K562 (cell line): Measurements from ENCODE around the gene FAM181B. TPM values are rescaled to one million over a fixed set of nuclear protein-coding genes. Genes with fewer than 3 reads are reported as not detected.

ENCODE experiments used
- C11orf30 ChIP-seq: fragments of 450-650 bp; IDR thresholded peaks from 2 replicates; pipeline ENCODE4 v1.6.1; 2016; ENCODE audit warnings: low read depth, mild to moderate bottlenecking
- CBX8 ChIP-seq: fragments of 200-600 bp; sonication (generic); IDR thresholded peaks from 2 replicates; pipeline ENCODE4 v1.6.1; 2012; ENCODE audit warnings: borderline replicate concordance, mixed run types, low read depth, mild to moderate bottlenecking, moderate library complexity, mixed read lengths, low read length, control low read depth, inconsistent platforms; ENCODE audit not compliant: poor library complexity, severe bottlenecking; ENCODE audit errors: extremely low read depth
- ILK ChIP-seq: fragments of 450-650 bp; IDR thresholded peaks from 2 replicates; pipeline ENCODE4 v1.6.1; 2016; ENCODE audit warnings: missing genetic modification characterization, low read depth, mild to moderate bottlenecking, missing compliant biosample characterization, moderate library complexity, borderline replicate concordance
- MAFK ChIP-seq: IDR thresholded peaks from 2 replicates; pipeline ENCODE4 v1.6.1; 2011; ENCODE audit warnings: low read length, improper control_type of control experiment
- NFXL1 ChIP-seq: fragments of 450-650 bp; formaldehyde crosslinking; IDR thresholded peaks from 2 replicates; pipeline ENCODE4 v1.4.0; 2021; ENCODE audit warnings: mild to moderate bottlenecking
- OTX1 ChIP-seq: fragments of 450-650 bp; formaldehyde crosslinking; IDR thresholded peaks from 2 replicates; pipeline ENCODE4 v1.4.0; 2022; ENCODE audit warnings: mild to moderate bottlenecking
- SREBF2 ChIP-seq: sonication (generic); formaldehyde crosslinking; IDR thresholded peaks from 2 replicates; pipeline ENCODE4 v1.4.0; 2020; ENCODE audit warnings: mild to moderate bottlenecking, missing genetic modification reagents
- TAF1 ChIP-seq: IDR thresholded peaks from 2 replicates; pipeline ENCODE4 v1.6.1; 2011; ENCODE audit warnings: mild to moderate bottlenecking, low read length, moderate library complexity; ENCODE audit not compliant: insufficient read depth, control insufficient read depth, severe bottlenecking; ENCODE audit errors: extremely low read depth
- TARDBP ChIP-seq: fragments of 450-650 bp; IDR thresholded peaks from 2 replicates; pipeline ENCODE4 v1.6.1; 2016
- U2AF1 ChIP-seq: fragments of 200-400 bp; formaldehyde crosslinking; optimal IDR thresholded peaks from 2 replicates; pipeline ENCODE3; 2017; ENCODE audit warnings: mild to moderate bottlenecking, low read depth, low read length, moderate library complexity
- ZNF583 ChIP-seq: fragments of 250-450 bp; sonication (Bioruptor Pico); IDR thresholded peaks from 2 replicates; pipeline ENCODE4 v1.4.0; 2020
- ZNF584 ChIP-seq: fragments of 200-800 bp; sonication (Bioruptor generic); IDR thresholded peaks from 2 replicates; pipeline ENCODE4 v1.6.1; 2016; ENCODE audit warnings: low read depth, mild to moderate bottlenecking, missing genetic modification characterization, missing compliant biosample characterization
- ZNF707 ChIP-seq: fragments of 250-450 bp; sonication (Bioruptor Pico); conservative IDR thresholded peaks from 2 replicates; pipeline ENCODE4 v1.8.0; 2022; ENCODE audit warnings: inconsistent platforms, mild to moderate bottlenecking, moderate library complexity
- polyA plus RNA-seq, 8 experiments: library from polyadenylated mRNA; depleted of rRNA in 4 of 8; stranded (reverse) in 5 of 8; unstranded in 3 of 8; fragments of >200 nt; fragmentation: Nextera tagmentation in 2 of 8; fragmentation: Illumina TruSeq in 1 of 8; extraction: Ambion mirVana in 2 of 8; extraction: Trizol in 1 of 8; gene quantifications; 2 replicates each; pipeline versions ENCODE4 v1.2.1 to v1.2.3, GENCODE V29; 2011 to 2014; ENCODE audit warnings: inconsistent platforms in 1 of 8, missing spikeins in 1 of 8
- total RNA-seq, 7 experiments: library from RNA; depleted of rRNA in 6 of 7; stranded (reverse); fragments of >200 nt in 6 of 7; fragmentation: Illumina TruSeq in 2 of 7; extraction: Trizol in 2 of 7; gene quantifications; 2 replicates each; pipeline versions ENCODE4 v1.2.1 to v1.2.3, GENCODE V29; 2011 to 2021; ENCODE audit warnings: low replicate concordance in 1 of 7
- TF ChIP-seq, protein P1 (sequence below): fragments of 250-450 bp; sonication (Bioruptor Pico); IDR thresholded peaks from 2 replicates; pipeline ENCODE4 v1.4.0; 2020; ENCODE audit warnings: mild to moderate bottlenecking, moderate library complexity
- TF ChIP-seq, protein P2 (sequence below): sonication (generic); formaldehyde crosslinking; IDR thresholded peaks from 2 replicates; pipeline ENCODE4 v1.8.1; 2022; ENCODE audit warnings: missing genetic modification reagents
- TF ChIP-seq, protein P3 (sequence below): IDR thresholded peaks from 2 replicates; pipeline ENCODE4 v1.6.1; 2016; ENCODE audit warnings: missing genetic modification characterization, missing compliant biosample characterization
- TF ChIP-seq, protein P4 (sequence below): sonication (generic); formaldehyde crosslinking; IDR thresholded peaks from 2 replicates; pipeline ENCODE4 v1.8.0; 2022; ENCODE audit warnings: missing genetic modification reagents, mild to moderate bottlenecking, moderate library complexity, borderline replicate concordance
- TF ChIP-seq, protein P5 (sequence below): fragments of 250-450 bp; sonication (Bioruptor Pico); IDR thresholded peaks from 2 replicates; pipeline ENCODE4 v1.8.0; 2021; ENCODE audit warnings: moderate library complexity, mild to moderate bottlenecking, inconsistent platforms

Gene FAM181B
- total and polyA plus RNA-seq, 9 of the 15 experiments (the other 6 are each of a cell fraction or from before 2014, with no cell fraction given) = 0.01 TPM; not detected in 8

DNA sequence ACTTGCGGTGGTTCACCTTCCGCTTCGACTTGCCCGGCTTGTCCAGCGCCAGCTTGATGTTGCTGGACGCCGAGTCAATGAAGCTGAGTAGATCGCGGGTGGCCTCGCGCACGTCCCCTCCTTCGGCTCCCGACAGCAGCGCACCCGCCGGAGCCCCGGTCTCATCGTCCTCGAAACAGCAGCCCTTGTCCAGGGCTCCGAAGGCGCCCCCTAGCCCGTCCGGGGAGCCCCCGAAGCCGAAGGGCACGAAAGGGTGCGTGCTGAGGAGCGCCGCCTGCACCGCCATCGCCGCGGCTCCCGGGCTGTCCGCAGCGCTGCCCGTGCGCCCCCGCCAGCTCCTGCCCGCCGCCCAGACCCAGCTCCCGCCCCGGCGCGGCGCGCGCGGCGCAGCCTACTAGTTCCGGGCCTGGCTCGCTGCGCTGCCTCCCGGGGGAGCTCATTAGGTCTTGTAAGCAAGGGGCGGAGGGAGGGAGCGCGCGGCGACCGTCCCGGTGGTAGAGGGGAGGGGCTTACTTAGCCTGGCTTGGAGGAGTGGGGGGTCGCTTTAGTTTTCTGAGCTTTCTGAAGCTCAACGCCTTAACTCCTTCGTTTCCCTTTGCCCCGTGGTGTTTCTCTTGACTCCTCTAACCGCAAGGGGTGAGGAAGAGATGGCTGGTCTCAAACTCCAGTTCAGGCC is at the start of gene FAM181B (continued):
- TF ChIP-seq, protein P1, sequence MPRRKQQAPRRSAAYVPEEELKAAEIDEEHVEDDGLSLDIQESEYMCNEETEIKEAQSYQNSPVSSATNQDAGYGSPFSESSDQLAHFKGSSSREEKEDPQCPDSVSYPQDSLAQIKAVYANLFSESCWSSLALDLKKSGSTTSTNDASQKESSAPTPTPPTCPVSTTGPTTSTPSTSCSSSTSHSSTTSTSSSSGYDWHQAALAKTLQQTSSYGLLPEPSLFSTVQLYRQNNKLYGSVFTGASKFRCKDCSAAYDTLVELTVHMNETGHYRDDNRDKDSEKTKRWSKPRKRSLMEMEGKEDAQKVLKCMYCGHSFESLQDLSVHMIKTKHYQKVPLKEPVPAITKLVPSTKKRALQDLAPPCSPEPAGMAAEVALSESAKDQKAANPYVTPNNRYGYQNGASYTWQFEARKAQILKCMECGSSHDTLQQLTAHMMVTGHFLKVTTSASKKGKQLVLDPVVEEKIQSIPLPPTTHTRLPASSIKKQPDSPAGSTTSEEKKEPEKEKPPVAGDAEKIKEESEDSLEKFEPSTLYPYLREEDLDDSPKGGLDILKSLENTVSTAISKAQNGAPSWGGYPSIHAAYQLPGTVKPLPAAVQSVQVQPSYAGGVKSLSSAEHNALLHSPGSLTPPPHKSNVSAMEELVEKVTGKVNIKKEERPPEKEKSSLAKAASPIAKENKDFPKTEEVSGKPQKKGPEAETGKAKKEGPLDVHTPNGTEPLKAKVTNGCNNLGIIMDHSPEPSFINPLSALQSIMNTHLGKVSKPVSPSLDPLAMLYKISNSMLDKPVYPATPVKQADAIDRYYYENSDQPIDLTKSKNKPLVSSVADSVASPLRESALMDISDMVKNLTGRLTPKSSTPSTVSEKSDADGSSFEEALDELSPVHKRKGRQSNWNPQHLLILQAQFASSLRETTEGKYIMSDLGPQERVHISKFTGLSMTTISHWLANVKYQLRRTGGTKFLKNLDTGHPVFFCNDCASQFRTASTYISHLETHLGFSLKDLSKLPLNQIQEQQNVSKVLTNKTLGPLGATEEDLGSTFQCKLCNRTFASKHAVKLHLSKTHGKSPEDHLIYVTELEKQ (CRISPR knock-in tag) = no peak
- TF ChIP-seq MAFK (no peak), TARDBP (no peak), SREBF2 (CRISPR knock-in tag) (no peak), C11orf30 (no peak), ZNF707 (CRISPR knock-in tag) (no peak), NFXL1 (CRISPR knock-in tag) (no peak), CBX8 (no peak), TAF1 (no peak), ZNF583 (CRISPR knock-in tag) (no peak), ZNF584 (no peak), U2AF1 (no peak), ILK (tag) (no peak), OTX1 (CRISPR knock-in tag) (no peak)
- TF ChIP-seq, protein P2, sequence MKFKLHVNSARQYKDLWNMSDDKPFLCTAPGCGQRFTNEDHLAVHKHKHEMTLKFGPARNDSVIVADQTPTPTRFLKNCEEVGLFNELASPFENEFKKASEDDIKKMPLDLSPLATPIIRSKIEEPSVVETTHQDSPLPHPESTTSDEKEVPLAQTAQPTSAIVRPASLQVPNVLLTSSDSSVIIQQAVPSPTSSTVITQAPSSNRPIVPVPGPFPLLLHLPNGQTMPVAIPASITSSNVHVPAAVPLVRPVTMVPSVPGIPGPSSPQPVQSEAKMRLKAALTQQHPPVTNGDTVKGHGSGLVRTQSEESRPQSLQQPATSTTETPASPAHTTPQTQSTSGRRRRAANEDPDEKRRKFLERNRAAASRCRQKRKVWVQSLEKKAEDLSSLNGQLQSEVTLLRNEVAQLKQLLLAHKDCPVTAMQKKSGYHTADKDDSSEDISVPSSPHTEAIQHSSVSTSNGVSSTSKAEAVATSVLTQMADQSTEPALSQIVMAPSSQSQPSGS (CRISPR knock-in tag) = no peak
- TF ChIP-seq, protein P3, sequence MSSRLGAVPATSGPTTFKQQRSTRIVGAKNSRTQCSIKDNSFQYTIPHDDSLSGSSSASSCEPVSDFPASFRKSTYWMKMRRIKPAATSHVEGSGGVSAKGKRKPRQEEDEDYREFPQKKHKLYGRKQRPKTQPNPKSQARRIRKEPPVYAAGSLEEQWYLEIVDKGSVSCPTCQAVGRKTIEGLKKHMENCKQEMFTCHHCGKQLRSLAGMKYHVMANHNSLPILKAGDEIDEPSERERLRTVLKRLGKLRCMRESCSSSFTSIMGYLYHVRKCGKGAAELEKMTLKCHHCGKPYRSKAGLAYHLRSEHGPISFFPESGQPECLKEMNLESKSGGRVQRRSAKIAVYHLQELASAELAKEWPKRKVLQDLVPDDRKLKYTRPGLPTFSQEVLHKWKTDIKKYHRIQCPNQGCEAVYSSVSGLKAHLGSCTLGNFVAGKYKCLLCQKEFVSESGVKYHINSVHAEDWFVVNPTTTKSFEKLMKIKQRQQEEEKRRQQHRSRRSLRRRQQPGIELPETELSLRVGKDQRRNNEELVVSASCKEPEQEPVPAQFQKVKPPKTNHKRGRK (tag) = no peak
- TF ChIP-seq, protein P4, sequence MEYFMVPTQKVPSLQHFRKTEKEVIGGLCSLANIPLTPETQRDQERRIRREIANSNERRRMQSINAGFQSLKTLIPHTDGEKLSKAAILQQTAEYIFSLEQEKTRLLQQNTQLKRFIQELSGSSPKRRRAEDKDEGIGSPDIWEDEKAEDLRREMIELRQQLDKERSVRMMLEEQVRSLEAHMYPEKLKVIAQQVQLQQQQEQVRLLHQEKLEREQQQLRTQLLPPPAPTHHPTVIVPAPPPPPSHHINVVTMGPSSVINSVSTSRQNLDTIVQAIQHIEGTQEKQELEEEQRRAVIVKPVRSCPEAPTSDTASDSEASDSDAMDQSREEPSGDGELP (CRISPR knock-in tag) = peak; percentile 27; the same call in 1 of the 2 replicates
- TF ChIP-seq, protein P5, sequence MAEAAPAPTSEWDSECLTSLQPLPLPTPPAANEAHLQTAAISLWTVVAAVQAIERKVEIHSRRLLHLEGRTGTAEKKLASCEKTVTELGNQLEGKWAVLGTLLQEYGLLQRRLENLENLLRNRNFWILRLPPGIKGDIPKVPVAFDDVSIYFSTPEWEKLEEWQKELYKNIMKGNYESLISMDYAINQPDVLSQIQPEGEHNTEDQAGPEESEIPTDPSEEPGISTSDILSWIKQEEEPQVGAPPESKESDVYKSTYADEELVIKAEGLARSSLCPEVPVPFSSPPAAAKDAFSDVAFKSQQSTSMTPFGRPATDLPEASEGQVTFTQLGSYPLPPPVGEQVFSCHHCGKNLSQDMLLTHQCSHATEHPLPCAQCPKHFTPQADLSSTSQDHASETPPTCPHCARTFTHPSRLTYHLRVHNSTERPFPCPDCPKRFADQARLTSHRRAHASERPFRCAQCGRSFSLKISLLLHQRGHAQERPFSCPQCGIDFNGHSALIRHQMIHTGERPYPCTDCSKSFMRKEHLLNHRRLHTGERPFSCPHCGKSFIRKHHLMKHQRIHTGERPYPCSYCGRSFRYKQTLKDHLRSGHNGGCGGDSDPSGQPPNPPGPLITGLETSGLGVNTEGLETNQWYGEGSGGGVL = no peak
